ENCODE data around the gene VEZT.
"Not testable (repeated sequence)": the region's sequence is repeated elsewhere in the genome, so short reads cannot be mapped to it uniquely, and the experiment has no call there.

Gene VEZT

DNA sequence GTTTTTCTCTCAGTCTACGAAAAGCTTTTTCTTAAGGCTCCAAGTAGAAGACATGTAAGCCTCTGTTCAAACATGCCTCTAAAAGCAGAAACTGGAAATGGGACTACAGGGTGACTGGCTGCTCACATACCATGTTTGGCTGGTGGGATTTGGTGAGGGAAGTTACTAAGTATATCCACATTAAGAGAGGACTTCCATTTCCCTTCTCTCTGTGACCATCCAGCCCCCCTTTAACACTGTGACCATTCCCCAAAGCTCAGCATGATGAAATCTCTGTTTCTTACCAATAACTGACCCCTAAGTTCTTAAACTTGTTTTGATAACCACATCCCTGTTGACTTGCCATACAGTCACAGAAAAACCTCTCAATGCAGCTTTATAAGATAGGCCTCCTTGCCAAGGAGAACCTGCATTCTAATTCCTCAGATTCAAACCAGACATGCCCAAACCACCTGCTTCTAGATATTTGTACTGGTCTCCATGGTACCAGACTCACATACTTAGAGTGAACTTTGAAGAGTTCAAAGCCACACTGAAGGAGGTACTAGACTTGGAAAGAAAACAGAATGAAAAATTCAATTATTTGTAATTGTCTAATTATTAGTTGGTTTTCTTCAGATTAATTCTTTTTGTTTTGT lies 102.2 kb downstream of the VEZT start:
- DNase-seq (ENCODE audit: low read depth, low spot score), result no peak

DNA sequence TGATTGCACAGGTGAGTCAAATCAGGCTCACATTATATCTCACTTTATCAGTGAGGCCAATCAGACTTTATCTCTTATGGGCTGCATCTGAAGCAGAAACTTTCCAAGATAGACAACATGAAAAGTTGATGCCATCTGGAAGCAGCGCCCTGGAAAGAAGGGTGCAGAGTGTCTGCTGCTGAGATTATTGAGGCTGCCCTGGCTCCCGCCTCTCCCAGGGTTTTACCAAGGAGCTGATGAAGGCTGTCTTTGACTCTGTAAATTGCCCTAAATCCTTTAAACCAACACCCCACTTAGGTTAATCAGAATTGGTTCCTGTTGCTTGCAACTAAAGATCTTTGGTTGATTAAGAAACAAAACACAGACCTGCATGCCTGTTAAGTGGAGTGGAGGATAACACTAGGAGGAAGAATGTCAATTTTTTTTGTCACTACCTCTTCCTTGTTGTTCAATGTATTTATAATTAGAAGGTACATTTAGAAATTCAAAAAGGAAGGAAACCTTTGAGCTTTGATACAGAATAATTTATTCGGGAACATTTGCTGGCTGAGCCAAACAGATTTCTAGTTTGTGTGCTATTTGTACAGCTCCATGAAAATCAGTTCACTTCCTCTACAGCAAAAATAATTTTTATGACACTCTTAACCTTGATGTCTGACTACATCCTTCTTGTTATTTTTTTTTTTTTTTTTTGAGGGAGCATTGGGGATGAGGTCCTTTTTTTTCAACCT lies 104.1 kb downstream of the VEZT start:
- DNase-seq (ENCODE audit: low read depth, low spot score), result no peak

DNA sequence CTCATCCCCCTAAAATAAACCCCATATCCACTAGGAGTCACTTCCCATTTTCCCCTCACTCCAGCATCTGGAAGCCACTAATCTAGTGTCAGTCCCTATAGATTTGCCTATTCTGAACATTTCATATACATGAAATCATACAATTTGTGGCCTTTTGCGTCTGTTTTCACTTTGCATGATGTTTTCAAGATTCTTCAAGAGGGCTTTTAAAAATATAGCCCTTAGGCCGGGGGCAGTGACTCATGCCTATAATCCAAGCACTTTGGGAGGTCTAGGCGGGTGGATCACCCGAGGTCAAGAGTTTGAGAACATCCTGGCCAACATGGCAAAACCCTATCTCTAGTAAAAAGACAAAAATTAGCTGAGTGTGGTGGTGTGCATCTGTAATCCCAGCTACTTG lies 104.7 kb downstream of the VEZT start:
- DNase-seq (ENCODE audit: low read depth, low spot score), result no peak

DNA sequence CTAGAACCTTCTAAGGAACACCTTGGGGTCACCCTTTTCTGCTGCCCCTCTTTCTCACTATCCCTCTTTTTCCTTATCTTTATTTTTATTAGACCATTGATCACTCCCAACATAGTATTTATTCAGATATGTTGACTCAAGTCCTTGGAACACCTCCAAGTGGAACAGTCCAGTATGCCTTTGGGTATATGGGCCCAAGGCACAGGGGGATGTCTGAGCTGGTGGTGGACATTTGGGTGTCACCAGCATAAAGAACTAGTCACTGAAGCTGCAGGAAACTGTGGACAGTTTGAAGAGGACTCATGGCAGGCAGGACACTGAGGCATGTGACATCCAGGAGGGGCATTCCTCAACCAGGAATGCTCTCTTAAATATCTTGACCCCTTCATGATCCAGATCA lies 105.6 kb downstream of the VEZT start:
- no peak for DNase-seq (ENCODE audit: low read depth, low spot score)

DNA sequence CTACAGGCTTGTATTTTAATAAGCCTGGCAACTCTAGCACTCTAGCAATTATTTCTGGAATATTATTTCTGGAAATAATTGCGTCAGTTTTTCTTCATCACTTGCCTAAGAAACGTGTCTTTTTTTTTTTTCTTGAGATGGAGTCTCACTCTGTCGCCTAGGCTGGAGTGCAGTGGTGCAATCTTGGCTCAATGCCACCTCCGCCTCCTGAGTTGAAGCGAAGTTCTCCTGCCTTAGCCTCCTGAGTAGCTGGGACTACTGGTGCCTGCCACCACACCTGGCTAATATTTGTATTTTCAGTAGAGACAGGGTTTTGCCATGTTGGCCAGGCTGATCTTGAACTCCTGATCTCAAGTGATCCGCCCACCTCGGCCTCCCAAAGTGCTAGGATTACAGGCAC lies 106.6 kb downstream of the VEZT start:
- not testable (repeated sequence) for DNase-seq (ENCODE audit: low read depth, low spot score)

DNA sequence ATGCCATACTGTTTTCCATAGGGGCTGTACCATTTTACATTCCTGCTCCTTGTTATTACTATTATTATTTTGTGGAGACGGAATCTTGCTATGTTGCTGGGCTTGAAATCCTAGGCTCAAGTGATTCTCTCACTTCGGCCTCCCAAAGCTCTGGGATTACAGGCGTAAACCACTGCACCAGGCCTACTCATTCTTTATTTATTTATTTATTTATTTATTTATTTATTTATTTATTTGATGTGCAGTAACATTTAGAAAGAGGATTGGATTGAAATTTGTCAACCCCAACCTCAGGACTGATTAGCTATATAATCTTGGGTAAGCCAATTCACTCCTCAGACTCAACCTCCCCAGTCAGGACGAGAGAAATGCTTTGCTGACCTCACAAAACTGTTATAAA lies 107.9 kb downstream of the VEZT start:
- DNase-seq (ENCODE audit: low read depth, low spot score), result no peak

DNA sequence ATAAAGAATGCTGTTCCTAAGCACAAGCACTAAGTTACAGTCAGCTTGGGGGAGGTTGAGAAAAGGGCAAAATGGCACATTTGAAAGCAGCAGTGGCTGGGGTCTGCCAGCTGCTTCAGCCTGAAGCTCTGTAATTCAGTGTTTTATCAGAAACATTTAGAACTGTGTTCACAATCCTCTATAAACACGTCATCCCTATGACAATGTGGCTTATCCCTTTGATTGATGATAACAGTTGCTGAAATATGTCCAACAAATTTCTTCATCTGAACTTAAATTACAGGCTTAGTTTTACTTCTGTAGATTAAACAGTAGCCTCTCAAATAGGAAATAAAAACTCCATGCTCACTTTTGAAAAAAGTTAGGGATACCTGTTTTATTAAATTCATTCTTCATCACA lies 108.8 kb downstream of the VEZT start:
- DNase-seq (ENCODE audit: low read depth, low spot score), result no peak

DNA sequence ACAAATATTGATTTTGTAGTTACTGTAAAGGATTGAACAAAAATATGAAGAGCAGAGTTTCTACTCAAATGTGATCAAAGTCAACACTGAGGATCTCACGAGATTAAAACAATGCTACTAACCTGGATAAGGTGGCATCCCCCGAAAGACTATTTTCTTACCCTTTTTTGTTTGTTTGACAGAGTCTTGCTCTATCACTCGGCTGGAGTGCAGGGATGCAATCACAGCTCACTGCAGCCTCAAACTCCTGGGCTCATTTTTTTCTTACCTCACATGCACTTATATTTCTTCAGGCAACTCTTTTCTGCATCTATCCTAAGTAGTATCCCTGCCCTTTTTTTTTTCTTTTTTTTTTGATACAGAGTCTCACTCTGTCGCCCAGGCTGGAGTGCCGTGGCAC lies 109.2 kb downstream of the VEZT start:
- no peak for DNase-seq (ENCODE audit: low read depth, low spot score)

DNA sequence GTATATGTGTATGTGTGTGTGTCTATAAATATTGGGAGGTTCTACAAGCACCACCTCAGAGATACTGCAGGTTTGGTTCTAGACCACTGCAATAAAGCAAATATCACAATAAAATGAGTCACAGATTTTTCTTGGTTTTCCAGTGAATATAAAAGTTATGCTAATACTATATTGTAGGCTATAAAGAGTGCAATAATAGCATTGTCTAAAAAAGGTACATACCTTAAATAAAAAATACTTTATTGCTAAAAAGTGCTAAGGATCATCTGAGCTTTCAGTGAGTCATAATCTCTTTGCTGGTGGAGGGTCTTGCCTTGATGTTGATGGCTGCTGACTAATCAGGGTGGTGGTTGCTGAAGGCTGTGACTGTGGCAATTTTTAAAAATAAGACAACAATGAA lies 111.1 kb downstream of the VEZT start:
- no peak for DNase-seq (ENCODE audit: low read depth, low spot score)

DNA sequence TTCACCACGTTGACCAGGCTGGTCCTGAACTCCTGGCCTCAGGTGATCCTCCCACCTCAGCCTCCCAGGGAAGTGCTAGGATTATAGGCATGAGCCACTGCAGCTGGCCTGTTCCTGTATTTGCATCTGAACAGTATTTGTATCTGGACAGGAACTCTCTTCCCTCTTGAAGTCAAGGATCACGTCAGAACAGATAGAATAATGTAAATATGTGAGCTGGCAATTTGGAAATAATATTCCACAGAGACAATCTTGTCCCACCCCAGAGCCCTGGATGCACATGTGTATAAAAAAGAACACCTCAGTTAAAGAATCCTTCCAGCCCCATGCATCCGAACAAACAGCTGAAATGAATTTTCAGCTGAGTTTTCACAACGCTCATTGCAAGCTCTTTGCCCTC lies 118.3 kb downstream of the VEZT start:
- DNase-seq (ENCODE audit: low read depth, low spot score), result no peak

DNA sequence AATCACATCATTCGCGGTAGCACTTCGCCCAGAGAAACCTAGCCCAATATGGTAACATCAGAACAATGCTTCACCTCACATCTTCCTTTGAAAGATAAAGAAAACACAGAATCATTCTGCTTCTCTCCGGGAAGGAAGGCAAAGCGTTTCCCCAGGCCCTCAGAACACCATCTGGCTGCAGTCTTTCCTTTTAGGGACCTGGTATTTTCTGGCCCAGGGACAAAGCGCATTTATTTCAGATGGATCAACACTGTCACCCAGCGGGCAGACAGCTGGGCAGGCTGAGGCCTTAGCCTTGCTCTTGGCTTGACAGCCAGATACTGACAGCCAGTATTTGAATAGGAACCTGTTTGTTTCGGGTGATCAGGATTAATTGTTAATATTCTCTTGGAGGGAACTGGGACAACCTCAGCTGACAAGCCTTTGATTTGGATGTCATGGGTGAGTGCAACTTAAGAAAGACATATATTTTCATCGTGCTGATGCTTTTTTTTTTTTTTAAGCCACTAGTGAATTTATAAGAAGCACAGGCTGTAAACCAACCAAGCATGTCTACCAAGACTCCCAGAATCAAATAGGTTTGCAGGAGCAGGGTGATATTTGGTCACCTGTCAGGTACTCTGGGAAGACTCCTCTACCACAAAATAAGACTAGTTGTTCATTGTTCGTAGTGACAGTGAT lies 118.9 kb downstream of the VEZT start:
- peak; percentile 85 for DNase-seq (ENCODE audit: low read depth, low spot score)

DNA sequence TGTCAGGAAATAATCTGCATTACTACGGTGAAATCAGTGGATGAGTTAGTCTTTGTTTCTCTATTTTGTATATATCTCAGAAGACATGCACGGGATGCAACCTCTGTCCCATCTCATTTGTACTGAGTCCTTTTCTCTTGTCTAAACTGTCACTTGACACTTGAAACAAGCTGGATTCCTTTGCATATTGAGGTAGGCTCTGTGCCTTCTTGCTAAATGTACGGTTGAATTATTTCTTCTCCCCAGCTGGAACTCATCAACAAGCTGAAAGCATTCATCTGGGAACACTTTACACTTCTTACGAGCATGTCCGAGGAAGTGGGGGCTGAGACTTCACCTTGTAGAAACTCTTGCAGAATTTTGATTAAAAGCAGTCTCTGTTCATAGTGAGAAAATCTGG lies 119.5 kb downstream of the VEZT start:
- no peak for DNase-seq (ENCODE audit: low read depth, low spot score)

DNA sequence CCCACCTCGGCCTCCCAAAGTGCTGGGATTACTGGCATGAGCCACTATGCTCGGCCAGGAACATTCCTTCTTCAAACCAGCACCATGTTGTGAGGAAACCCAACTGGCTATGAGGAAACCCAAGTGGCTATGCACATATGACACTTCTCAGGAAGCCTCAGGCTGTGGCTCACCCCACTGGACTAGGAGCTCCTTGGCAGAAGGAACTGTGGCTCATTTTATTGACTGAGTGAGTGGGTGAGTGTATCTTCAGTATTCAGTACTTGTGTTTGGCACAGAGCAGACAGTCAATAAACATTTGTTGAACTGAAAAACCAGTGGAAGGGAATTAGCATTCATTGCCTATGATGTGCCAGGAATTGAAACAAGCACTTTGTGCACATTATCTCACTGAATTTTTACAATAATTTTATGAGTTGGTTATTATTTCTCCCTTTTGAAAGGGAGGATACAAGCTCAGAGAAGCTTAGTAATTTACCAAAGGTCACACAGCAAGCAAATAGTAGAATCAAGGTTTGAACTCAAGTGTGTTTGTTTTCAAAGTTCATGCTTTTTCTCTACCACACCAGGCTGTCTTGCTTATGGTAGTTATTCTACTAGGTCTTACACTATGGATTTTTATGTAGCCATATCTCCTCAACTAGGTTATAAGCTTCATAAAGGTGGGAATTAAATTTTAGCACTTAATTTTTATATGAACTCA lies 121.6 kb downstream of the VEZT start:
- no peak for DNase-seq (ENCODE audit: low read depth, low spot score)

DNA sequence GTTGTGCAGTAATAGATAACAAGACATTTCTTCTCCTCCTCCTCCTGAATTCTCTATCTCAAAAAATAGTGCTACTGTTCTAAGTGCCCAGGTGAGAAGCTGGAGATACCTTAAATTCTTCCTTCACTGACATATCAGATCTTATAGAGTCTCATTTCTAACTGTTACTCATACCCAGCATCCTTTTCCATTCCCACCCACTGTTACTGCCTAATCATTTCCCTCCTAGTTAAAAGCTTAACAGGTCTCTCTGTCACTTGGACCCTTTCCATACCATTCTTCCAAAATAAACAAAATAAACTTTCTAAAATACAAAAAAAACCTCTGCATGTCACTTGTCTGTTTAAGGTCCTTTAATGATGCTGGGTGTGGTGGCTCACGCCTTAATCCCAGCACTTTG lies 124.4 kb downstream of the VEZT start:
- no peak for DNase-seq (ENCODE audit: low read depth, low spot score)

DNA sequence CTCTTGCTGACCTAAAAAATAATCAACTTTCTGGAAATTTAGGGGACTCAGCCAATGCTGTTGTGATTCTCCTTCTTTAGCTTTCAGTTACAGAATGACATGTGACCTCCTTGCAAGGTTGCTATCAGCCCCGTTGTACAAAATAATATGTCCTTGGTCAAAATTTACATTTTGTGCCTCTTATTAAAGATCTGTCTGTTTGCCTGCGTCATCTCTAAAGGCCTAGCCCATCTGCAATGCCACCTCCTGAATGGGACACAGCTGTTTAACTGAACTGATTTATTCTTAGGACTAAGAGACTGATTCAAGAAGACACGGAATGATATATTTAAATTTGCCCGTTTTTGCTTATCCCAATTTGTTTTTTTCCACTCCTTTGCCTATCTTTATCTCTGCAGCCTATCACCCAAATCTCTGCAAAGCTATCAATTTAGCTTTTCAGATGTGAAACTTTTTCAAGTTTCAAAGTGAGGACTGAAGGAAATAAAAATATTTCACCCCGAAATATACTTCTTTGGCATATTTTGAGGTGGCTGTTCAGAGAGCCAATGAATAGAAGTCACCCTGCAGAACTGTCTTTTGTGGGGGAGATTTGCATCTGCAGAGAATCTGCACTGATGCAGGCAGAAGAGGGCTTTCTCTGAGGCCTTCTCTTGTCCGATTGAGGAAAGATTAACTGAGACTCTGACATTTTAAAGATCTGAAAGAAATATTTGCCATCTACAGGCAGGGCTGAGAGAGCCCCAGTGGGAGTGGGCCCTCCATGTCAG lies 126.0 kb downstream of the VEZT start:
- DNase-seq (ENCODE audit: low read depth, low spot score), result no peak

DNA sequence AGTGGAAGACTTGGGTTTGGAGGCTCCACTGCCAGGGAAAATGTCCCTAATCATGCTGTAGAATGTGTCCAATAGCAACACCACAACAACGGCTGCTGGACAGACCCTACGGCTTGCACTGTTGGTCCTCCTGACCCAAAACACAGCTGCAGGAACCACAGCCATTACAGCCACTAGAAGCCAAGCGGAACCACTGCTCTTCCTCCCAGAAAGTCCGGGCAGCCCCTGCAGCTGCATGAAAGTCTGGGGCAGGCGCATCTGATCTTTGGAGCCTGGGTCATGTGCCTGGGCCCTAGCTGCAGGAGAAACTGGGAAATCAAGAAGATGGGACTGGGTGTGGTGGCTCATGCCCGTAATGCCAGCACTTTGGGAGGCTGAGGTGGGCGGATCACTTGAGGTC lies 131.7 kb downstream of the VEZT start:
- no peak for DNase-seq (ENCODE audit: low read depth, low spot score)

DNA sequence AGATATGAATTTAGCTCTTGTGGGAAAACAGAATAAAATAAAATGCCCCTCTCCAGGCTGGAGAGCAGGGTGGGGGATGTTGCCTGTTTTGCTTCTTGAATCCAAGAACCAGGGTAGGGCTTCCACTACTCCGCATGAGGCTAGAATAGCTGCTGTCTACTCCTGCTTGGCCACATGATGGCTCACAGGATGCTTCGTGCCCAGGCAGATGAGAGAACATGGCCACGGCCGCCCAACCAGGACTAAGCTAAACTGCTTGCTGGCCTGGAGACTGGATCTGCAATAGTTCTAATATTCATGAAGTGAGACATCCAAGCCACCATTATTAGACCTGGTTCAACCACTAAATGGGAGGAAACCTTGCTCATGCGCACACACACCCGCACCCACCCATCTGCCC lies 134.1 kb downstream of the VEZT start:
- DNase-seq (ENCODE audit: low read depth, low spot score), result peak; percentile 36

Measured in ELF-1 (cell line).